Thyroid gland (tissue), 4 donors: ENCODE results near the gene USP19. TPM values are rescaled to one million over a fixed set of nuclear protein-coding genes. Genes with fewer than 3 reads are reported as not detected.

Experiments
- DNase-seq, 2 donors: peaks; one replicate each; pipeline ENCODE4 v3.0.0-alpha.2; 2019
- H3K27ac ChIP-seq, 3 donors: fragments of 200-600 bp; sonication (generic); 1 replicate in 2 of 3; 2 replicates in 1 of 3; pipeline ENCODE4 v1.5.1; 2016 to 2019; ENCODE audit warnings: mild to moderate bottlenecking in 1 of 3, moderate library complexity in 1 of 3
- H3K27me3 ChIP-seq: fragments of 200-600 bp; sonication (generic); one replicate; pipeline ENCODE4 v1.5.1; 2019
- H3K36me3 ChIP-seq, 2 donors: fragments of 200-600 bp; sonication (generic); one replicate each; pipeline ENCODE4 v1.5.1; 2016 to 2019
- H3K4me1 ChIP-seq, 2 donors: fragments of 200-600 bp; sonication (generic); one replicate each; pipeline ENCODE4 v1.5.1; 2017 to 2019
- H3K4me3 ChIP-seq, 3 donors: fragments of 200-600 bp; sonication (generic); replicated peaks in 1 of 3; 1 replicate in 2 of 3; 2 replicates in 1 of 3; pipeline ENCODE4 v1.5.1; 2016; ENCODE audit warnings: mild to moderate bottlenecking in 1 of 3
- H3K9me3 ChIP-seq: fragments of 200-600 bp; sonication (generic); one replicate; pipeline ENCODE4 v1.5.1; 2017
- POLR2A ChIP-seq, 2 donors: fragments of 450-650 bp; IDR thresholded peaks; one replicate each; pipeline ENCODE4 v1.6.1; 2017; ENCODE audit warnings: antibody characterized with exemption in 2 of 2, mild to moderate bottlenecking in 2 of 2, moderate library complexity in 1 of 2
- WGBS, 2 donors: methylation state at CpG; one replicate each; pipeline ENCODE4 v1.1.5; 2017; 5-methylcytosine and 5-hydroxymethylcytosine counted together
- intact Hi-C: fragments of 100-400 bp; cut with DNase I; formaldehyde crosslinking; loops from one replicate; pipeline ENCODE4 v1.15.1; 2023
- total RNA-seq, 4 donors: library from RNA; depleted of rRNA; stranded (reverse); fragments of >200 nt; gene quantifications; one replicate each; pipeline ENCODE4 v1.2.3, GENCODE V29; 2016
- TF ChIP-seq, protein P1 (sequence below), 6 experiments: fragments of 200-600 bp in 3 of 6; fragments of 450-650 bp in 3 of 6; sonication (generic) in 3 of 6; IDR thresholded peaks; one replicate each; pipeline ENCODE4 v1.5.1; 2016 to 2019; ENCODE audit warnings: antibody characterized with exemption in 6 of 6, mild to moderate bottlenecking in 2 of 6, inconsistent platforms in 1 of 6, moderate library complexity in 1 of 6

The USP19 gene
- total RNA-seq, 4 donors from 2014 or later = 72.3 to 104 (median 77.4) TPM

DNA sequence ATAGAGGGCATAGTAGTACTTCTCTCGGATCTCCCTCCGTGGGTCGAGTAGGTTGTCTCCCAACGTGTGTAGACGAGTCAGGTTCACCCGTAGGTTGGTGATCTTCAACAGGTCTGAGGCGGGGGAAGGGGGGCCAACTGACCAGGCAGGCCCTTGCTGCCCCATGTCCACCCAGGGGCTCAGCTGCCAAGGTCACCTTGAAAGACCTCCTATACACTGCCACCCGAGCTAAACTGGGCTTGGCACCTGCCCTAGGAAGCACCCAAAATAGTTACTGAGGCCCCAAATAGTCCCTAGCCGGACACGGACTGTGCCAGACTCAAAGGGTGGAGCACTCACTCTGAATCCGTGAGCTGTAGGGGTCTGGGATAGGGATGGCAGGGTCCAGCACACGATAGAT lies 10.4 kb upstream of the USP19 start:
- Histone ChIP-seq H3K36me3 (peaks cover 32 to 33% of the 10 kb centered on the region in 2 donors), H3K27me3 (no peaks in the 10 kb centered on the region), H3K4me1 (peaks cover 15 to 19% of the 10 kb centered on the region in 2 donors), H3K27ac (peak overlapping the region in 1 of 3 donors; percentile 82), H3K4me3 (no peak overlapping the region), H3K9me3 (no peaks in the 10 kb centered on the region)
- TF ChIP-seq POLR2A (IDR thresholded peaks at IDR 0.05) = no peak
- TF ChIP-seq, protein P1, sequence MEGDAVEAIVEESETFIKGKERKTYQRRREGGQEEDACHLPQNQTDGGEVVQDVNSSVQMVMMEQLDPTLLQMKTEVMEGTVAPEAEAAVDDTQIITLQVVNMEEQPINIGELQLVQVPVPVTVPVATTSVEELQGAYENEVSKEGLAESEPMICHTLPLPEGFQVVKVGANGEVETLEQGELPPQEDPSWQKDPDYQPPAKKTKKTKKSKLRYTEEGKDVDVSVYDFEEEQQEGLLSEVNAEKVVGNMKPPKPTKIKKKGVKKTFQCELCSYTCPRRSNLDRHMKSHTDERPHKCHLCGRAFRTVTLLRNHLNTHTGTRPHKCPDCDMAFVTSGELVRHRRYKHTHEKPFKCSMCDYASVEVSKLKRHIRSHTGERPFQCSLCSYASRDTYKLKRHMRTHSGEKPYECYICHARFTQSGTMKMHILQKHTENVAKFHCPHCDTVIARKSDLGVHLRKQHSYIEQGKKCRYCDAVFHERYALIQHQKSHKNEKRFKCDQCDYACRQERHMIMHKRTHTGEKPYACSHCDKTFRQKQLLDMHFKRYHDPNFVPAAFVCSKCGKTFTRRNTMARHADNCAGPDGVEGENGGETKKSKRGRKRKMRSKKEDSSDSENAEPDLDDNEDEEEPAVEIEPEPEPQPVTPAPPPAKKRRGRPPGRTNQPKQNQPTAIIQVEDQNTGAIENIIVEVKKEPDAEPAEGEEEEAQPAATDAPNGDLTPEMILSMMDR (IDR thresholded peaks at IDR 0.05) = no peak
- 88 to 90% methylated on average over 7 to 12 of the region's 12 CpGs for WGBS, 2 donors
- intact Hi-C loops = no loop called here
- no peak for DNase-seq

- Histone ChIP-seq H3K27me3 (no peaks in the 10 kb centered on the region), H3K4me3 (no peak overlapping the region), H3K36me3 (peaks cover 60 to 74% of the 10 kb centered on the region in 2 donors), H3K4me1 (peaks cover 0 to 4% of the 10 kb centered on the region in 2 donors), H3K27ac (no peak overlapping the region), H3K9me3 (no peaks in the 10 kb centered on the region)
- intact Hi-C loops = no loop called here
- TF ChIP-seq, protein P1 (IDR thresholded peaks at IDR 0.05) = no peak
- no peak for TF ChIP-seq POLR2A (IDR thresholded peaks at IDR 0.05)
- 80 to 87% methylated on average over 10 to 14 of the region's 14 CpGs for WGBS, 2 donors
- DNase-seq = no peak
Observed at GRCh38 chr3:49124991-49125670, 4.5 kb upstream of the USP19 start.

DNA sequence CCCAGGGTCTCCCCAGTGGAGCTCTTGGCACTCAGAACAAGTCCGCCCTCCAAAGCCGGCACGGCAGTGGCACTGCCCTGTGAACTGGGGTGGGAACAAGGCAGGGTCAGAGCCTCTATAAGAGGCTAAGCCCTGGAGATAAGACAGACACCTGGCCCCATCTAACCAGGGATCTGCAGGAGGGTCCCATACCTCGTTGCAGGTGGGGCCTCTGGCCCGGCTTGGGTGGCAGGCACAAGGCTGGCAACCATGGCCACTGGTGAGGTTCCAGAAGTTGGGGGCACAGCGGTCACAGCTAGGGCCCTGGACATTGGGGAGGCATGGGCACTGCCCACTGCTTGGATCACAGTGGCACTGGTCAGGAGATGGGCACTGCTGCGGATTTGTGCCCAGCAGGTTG lies 3.6 kb upstream of the USP19 start:
- H3K4me3 ChIP-seq = no peak overlapping the region
- H3K9me3 ChIP-seq = no peaks in the 10 kb centered on the region
- TF ChIP-seq POLR2A (IDR thresholded peaks at IDR 0.05) = no peak
- TF ChIP-seq, protein P1 (IDR thresholded peaks at IDR 0.05) = no peak
- WGBS, 2 donors = 93 to 95% methylated on average over 2 to 5 of the region's 7 CpGs
- intact Hi-C loops = no loop called here
- H3K27me3 ChIP-seq = no peaks in the 10 kb centered on the region
- H3K36me3 ChIP-seq = peaks cover 59 to 66% of the 10 kb centered on the region in 2 donors
- peaks cover 9 to 12% of the 10 kb centered on the region in 2 donors for H3K4me1 ChIP-seq
- no peak overlapping the region for H3K27ac ChIP-seq
- no peak for DNase-seq

DNA sequence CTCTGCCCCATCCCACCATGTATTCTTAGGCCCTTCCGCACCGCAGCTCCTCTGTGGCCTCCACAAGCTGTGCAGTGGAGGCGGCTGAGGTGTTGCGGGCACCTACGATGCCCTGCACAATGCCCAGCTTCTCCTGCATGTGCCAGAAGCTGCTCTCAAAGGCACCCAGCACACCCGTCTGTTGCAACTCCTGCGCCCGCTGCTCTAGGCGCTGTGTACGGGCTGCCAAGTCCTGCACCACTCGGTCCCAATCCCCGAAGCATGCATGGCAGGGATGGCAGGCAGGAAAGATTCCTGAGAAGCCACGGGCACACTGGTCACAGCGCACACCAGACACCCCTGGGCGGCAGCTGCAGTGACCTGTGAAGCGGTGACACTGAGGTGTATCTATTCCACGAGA lies 3.1 kb upstream of the USP19 start:
- no peak for TF ChIP-seq POLR2A (IDR thresholded peaks at IDR 0.05)
- TF ChIP-seq, protein P1 (IDR thresholded peaks at IDR 0.05) = no peak
- no peak overlapping the region for H3K27ac ChIP-seq
- H3K27me3 ChIP-seq = no peaks in the 10 kb centered on the region
- H3K36me3 ChIP-seq = peaks cover 59 to 64% of the 10 kb centered on the region in 2 donors
- H3K4me1 ChIP-seq = peaks cover 10 to 17% of the 10 kb centered on the region in 2 donors
- H3K9me3 ChIP-seq = no peaks in the 10 kb centered on the region
- no peak for DNase-seq
- H3K4me3 ChIP-seq = no peak overlapping the region
- WGBS, 2 donors = 96% methylated on average over 9 to 17 of the region's 17 CpGs
- intact Hi-C loops = no loop called here

DNA sequence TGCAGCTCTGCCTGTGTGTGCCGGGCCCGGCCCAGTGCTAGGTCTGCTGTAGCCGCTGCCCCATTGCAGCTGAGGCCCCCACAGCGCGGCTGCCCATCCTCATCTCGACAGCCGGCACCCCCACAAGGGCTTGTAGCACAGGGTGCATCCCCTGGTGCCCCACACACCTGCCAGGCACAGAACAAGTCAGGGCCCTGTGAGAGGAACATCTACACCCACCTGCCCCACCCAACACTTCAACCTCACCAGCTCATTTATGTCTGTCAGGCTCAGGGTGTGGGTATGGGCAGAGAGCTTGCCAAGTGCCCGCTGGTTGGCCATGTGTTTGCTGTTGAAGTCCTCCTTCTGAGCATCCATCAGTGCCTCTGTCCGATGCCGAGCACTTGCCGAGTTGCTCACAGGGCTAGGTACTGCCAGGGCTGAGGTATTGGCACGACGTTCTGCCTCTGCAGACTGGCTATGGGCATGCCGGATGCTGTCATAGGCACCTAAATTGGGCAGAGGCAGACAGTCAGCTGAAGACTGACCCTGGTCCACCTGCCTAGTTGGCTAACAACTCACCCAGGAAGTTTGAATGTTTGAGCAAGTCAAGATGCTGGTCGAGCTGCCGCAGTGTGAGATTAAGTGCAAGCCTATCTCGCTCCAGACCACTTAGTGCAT lies 2.4 kb upstream of the USP19 start:
- Histone ChIP-seq H3K9me3 (no peaks in the 10 kb centered on the region), H3K36me3 (peaks cover 54 to 65% of the 10 kb centered on the region in 2 donors), H3K27ac (no peak overlapping the region), H3K4me1 (peaks cover 10 to 17% of the 10 kb centered on the region in 2 donors), H3K27me3 (no peaks in the 10 kb centered on the region), H3K4me3 (no peak overlapping the region)
- WGBS, 2 donors = 90 to 93% methylated on average over 13 to 17 of the region's 17 CpGs
- TF ChIP-seq, protein P1 (IDR thresholded peaks at IDR 0.05) = no peak
- TF ChIP-seq POLR2A (IDR thresholded peaks at IDR 0.05) = no peak
- intact Hi-C loops = no loop called here
- no peak for DNase-seq
